Measurements from ENCODE around the gene RAB27A.
A peak's percentile ranks its signal among the peaks of the same experiment; 100 is the strongest.

Gene RAB27A

GRCh38 chr15:55222588-55222987, 67.0 kb downstream of the RAB27A start:
- Histone ChIP-seq H3K79me2 (ENCODE audit: insufficient read depth, low read length) (no peaks in the 10 kb centered on the region), H3K9me3 (ENCODE audit: low read length) (no peaks in the 10 kb centered on the region), H4K20me1 (ENCODE audit: insufficient read depth, low read length) (no peaks in the 10 kb centered on the region), H2AFZ (ENCODE audit: low read length) (no peak overlapping the region), H3K4me1 (ENCODE audit: insufficient read depth, low read length, severe bottlenecking) (peaks cover 52% of the 10 kb centered on the region), H3K4me2 (ENCODE audit: low read length) (peak overlapping the region; percentile 51), H3K27me3 (ENCODE audit: insufficient read depth, low read length) (no peaks in the 10 kb centered on the region), H3K27ac (ENCODE audit: low read depth, low read length, poor library complexity, severe bottlenecking) (peak overlapping the region; percentile 90), H3K36me3 (ENCODE audit: insufficient read depth, low read length) (no peaks in the 10 kb centered on the region), H3F3A (ENCODE audit: insufficient read depth, low read length) (peaks cover 5% of the 10 kb centered on the region; the same call in 1 of the 2 replicates), H3K9me2 (ENCODE audit: low read depth, low read length) (no peaks in the 10 kb centered on the region), H3K4me3 (ENCODE audit: low read depth, low read length, poor library complexity, severe bottlenecking) (no peak overlapping the region), H3K9ac (ENCODE audit: low read length) (peak overlapping the region; percentile 17; the same call in 1 of the 2 replicates)
- no peak for TF ChIP-seq CTCF (IDR thresholded peaks at IDR 0.05; ENCODE audit: low read length)
- no peak for TF ChIP-seq EZH2 (IDR thresholded peaks at IDR 0.05; ENCODE audit: borderline replicate concordance, low read length)

- Histone ChIP-seq H3K9me2 (ENCODE audit: low read depth, low read length) (no peaks in the 10 kb centered on the region), H3K79me2 (ENCODE audit: insufficient read depth, low read length) (no peaks in the 10 kb centered on the region), H3K9me3 (ENCODE audit: low read length) (no peaks in the 10 kb centered on the region), H2AFZ (ENCODE audit: low read length) (no peak overlapping the region), H4K20me1 (ENCODE audit: insufficient read depth, low read length) (no peaks in the 10 kb centered on the region), H3K4me1 (ENCODE audit: insufficient read depth, low read length, severe bottlenecking) (peaks cover 57% of the 10 kb centered on the region), H3K9ac (ENCODE audit: low read length) (peak overlapping the region; percentile 33; the same call in 1 of the 2 replicates), H3K36me3 (ENCODE audit: insufficient read depth, low read length) (no peaks in the 10 kb centered on the region), H3K4me2 (ENCODE audit: low read length) (peak overlapping the region; percentile 51), H3F3A (ENCODE audit: insufficient read depth, low read length) (peaks cover 5% of the 10 kb centered on the region; the same call in 1 of the 2 replicates), H3K27me3 (ENCODE audit: insufficient read depth, low read length) (no peaks in the 10 kb centered on the region), H3K27ac (ENCODE audit: low read depth, low read length, poor library complexity, severe bottlenecking) (peak overlapping the region; percentile 90), H3K4me3 (ENCODE audit: low read depth, low read length, poor library complexity, severe bottlenecking) (peak overlapping the region; percentile 5)
- TF ChIP-seq EZH2 (IDR thresholded peaks at IDR 0.05; ENCODE audit: borderline replicate concordance, low read length) (no peak), CTCF (IDR thresholded peaks at IDR 0.05; ENCODE audit: low read length) (no peak)
Measured at GRCh38 chr15:55221090-55222011, 68.3 kb downstream of the RAB27A start.

DNA sequence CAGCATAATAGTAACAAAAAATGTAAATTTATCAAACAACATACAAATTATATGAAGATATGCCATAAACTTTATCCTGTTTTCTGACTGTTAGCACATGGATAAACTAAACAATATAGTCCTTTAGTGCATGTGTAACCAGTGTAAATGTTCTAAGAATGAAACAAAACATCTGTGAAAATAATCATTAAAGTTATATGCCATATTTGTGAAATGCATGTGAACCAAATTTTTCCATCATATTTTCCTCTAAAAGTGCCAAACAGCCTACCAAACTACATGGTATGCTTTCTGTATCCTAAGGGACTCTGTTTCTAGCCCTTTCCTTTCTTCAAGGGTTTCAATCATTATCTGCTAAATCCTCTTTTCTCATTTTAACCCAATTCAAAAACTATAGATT, 69.0 kb downstream of the RAB27A start:
- TF ChIP-seq EZH2 (IDR thresholded peaks at IDR 0.05; ENCODE audit: borderline replicate concordance, low read length), result no peak
- TF ChIP-seq CTCF (IDR thresholded peaks at IDR 0.05; ENCODE audit: low read length), result no peak

More for the DNA sequence above, 69.0 kb downstream of the RAB27A start:
- peaks cover 5% of the 10 kb centered on the region; the same call in 1 of the 2 replicates for H3F3A ChIP-seq (ENCODE audit: insufficient read depth, low read length)
- peak overlapping the region; percentile 33; the same call in 1 of the 2 replicates for H3K9ac ChIP-seq (ENCODE audit: low read length)
- H3K9me3 ChIP-seq (ENCODE audit: low read length), result no peaks in the 10 kb centered on the region
- H4K20me1 ChIP-seq (ENCODE audit: insufficient read depth, low read length), result no peaks in the 10 kb centered on the region
- H3K27me3 ChIP-seq (ENCODE audit: insufficient read depth, low read length), result no peaks in the 10 kb centered on the region
- H3K27ac ChIP-seq (ENCODE audit: low read depth, low read length, poor library complexity, severe bottlenecking), result peak overlapping the region; percentile 90
- H3K36me3 ChIP-seq (ENCODE audit: insufficient read depth, low read length), result no peaks in the 10 kb centered on the region
- H3K4me1 ChIP-seq (ENCODE audit: insufficient read depth, low read length, severe bottlenecking), result peaks cover 57% of the 10 kb centered on the region
- peak overlapping the region; percentile 51 for H3K4me2 ChIP-seq (ENCODE audit: low read length)
- H2AFZ ChIP-seq (ENCODE audit: low read length), result no peak overlapping the region
- no peaks in the 10 kb centered on the region for H3K9me2 ChIP-seq (ENCODE audit: low read depth, low read length)
- H3K79me2 ChIP-seq (ENCODE audit: insufficient read depth, low read length), result no peaks in the 10 kb centered on the region
- H3K4me3 ChIP-seq (ENCODE audit: low read depth, low read length, poor library complexity, severe bottlenecking), result peak overlapping the region; percentile 5
